Thoracic aorta (tissue), 2 donors: ENCODE results near the gene DTL. TPM values are rescaled to one million over a fixed set of nuclear protein-coding genes. Genes with fewer than 3 reads are reported as not detected.
"Not testable (repeated sequence)": the region's sequence is repeated elsewhere in the genome, so short reads cannot be mapped to it uniquely, and the experiment has no call there.

Experiments
- ATAC-seq: fragments of 150-250 bp; one replicate; pipeline ENCODE4 v1.8.0; 2017; ENCODE audit warnings: low read depth; ENCODE audit not compliant: insufficient number of reproducible peaks, low FRiP score
- DNase-seq: peaks from one replicate; pipeline ENCODE4 v3.0.0-alpha.2; 2020; ENCODE audit warnings: low spot score
- H3K27ac ChIP-seq, 2 donors: fragments of 200-600 bp; sonication (generic); 1 replicate in 1 of 2; 2 replicates in 1 of 2; pipeline ENCODE4 v1.5.1; 2016; ENCODE audit warnings: mild to moderate bottlenecking in 2 of 2, moderate library complexity in 2 of 2
- H3K27me3 ChIP-seq: fragments of 200-600 bp; sonication (generic); replicated peaks from 2 replicates; pipeline ENCODE4 v1.6.0; 2016; ENCODE audit warnings: mild to moderate bottlenecking; ENCODE audit not compliant: insufficient read depth
- H3K36me3 ChIP-seq: fragments of 200-600 bp; sonication (generic); one replicate; pipeline ENCODE4 v1.5.1; 2016
- H3K4me1 ChIP-seq, 2 donors: fragments of 200-600 bp; sonication (generic); 1 replicate in 1 of 2; 2 replicates in 1 of 2; pipeline versions ENCODE4 v1.5.1 to v1.6.0; 2016; ENCODE audit warnings: low read depth in 2 of 2, mild to moderate bottlenecking in 1 of 2; ENCODE audit not compliant: control insufficient read depth in 1 of 2
- H3K4me3 ChIP-seq: fragments of 200-600 bp; sonication (generic); 2 replicates; pipeline ENCODE4 v1.5.1; 2016; ENCODE audit warnings: mild to moderate bottlenecking
- H3K9me3 ChIP-seq: fragments of 200-600 bp; sonication (generic); 2 replicates; pipeline ENCODE4 v1.5.1; 2016
- CTCF ChIP-seq: fragments of 200-600 bp; sonication (generic); IDR thresholded peaks from one replicate; pipeline ENCODE4 v1.5.1; 2019; ENCODE audit warnings: antibody characterized with exemption
- total RNA-seq, 2 donors: library from RNA; depleted of rRNA; stranded (reverse); fragments of >200 nt; gene quantifications; one replicate each; pipeline versions ENCODE4 v1.1.0 to v1.2.3, GENCODE V29; 2016

DTL gene
- total RNA-seq, 2 donors from 2014 or later, result 0.21 to 3.4 TPM

- Histone ChIP-seq H3K9me3 (no peaks in the 10 kb centered on the region), H3K4me3 (no peak overlapping the region), H3K4me1 (no peaks in the 10 kb centered on the region), H3K27me3 (no peaks in the 10 kb centered on the region), H3K36me3 (no peaks in the 10 kb centered on the region), H3K27ac (no peak overlapping the region)
- no peak for TF ChIP-seq CTCF
- ATAC-seq, result no peak
- DNase-seq, result no peak
Observed at GRCh38 chr1:212024469-212025149, 10.9 kb upstream of the DTL start.

DNA sequence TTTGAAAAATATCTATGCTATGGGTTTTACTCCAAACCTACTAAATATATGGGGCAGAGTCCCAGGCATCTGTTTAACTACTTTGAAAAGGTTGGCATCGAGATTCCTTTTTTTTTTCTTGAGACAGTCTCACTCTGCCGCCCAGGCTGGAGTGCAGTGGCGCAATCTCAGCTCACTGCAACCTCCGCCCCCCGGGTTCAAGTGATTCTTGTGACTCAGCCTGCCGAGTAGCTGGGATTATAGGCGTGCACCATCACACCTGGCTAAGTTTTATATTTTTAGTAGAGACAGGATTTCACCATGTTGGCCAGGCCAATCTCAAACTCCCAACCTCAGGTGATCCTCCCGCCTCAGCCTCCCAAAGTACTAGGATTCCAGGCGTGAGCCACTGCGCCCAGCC lies 7.8 kb upstream of the DTL start:
- not testable (repeated sequence) for H3K9me3 ChIP-seq, H3K27ac ChIP-seq, H3K27me3 ChIP-seq, DNase-seq, ATAC-seq, H3K4me1 ChIP-seq, H3K36me3 ChIP-seq, H3K4me3 ChIP-seq

- Histone ChIP-seq H3K36me3 (no peaks in the 10 kb centered on the region), H3K4me3 (no peak overlapping the region), H3K27me3 (no peaks in the 10 kb centered on the region), H3K4me1 (peaks cover 2 to 16% of the 10 kb centered on the region in 2 donors), H3K9me3 (no peaks in the 10 kb centered on the region), H3K27ac (no peak overlapping the region)
- no peak for ATAC-seq
- no peak for DNase-seq
- TF ChIP-seq CTCF, result no peak
Observed at GRCh38 chr1:212030936-212031528, 4.5 kb upstream of the DTL start.

- Histone ChIP-seq H3K4me3 (peak overlapping the region; percentile 77), H3K27ac (peak overlapping the region; percentile 71 to 79), H3K4me1 (peaks cover 3 to 20% of the 10 kb centered on the region in 2 donors), H3K27me3 (no peaks in the 10 kb centered on the region), H3K36me3 (no peaks in the 10 kb centered on the region), H3K9me3 (no peaks in the 10 kb centered on the region)
- no peak for DNase-seq
- no peak for ATAC-seq
- TF ChIP-seq CTCF, result no peak
Observed at GRCh38 chr1:212034516-212035122, 929 bp upstream of the DTL start.

GRCh38 chr1:212035835-212036605 lies 472 bp downstream of the DTL start:
- peaks cover 3 to 20% of the 10 kb centered on the region in 2 donors for H3K4me1 ChIP-seq
- peak overlapping the region; percentile 77 for H3K4me3 ChIP-seq
- no peaks in the 10 kb centered on the region for H3K27me3 ChIP-seq
- H3K9me3 ChIP-seq, result no peaks in the 10 kb centered on the region
- TF ChIP-seq CTCF, result no peak
- ATAC-seq (no peak), DNase-seq (no peak)
- H3K27ac ChIP-seq, result peak overlapping the region; percentile 5 to 60
- no peaks in the 10 kb centered on the region for H3K36me3 ChIP-seq
